Loucy (cell line): ENCODE results near the gene C4orf36.

ENCODE experiments used
- H2AFZ ChIP-seq: fragments of 200-600 bp; sonication (generic); 2 replicates; pipeline ENCODE4 v1.6.0; 2016; ENCODE audit warnings: antibody characterized with exemption, mild to moderate bottlenecking, low read length, moderate library complexity
- H3F3A ChIP-seq: fragments of 200-600 bp; 2 replicates; pipeline ENCODE4 v1.6.0; 2016; ENCODE audit warnings: antibody characterized with exemption, low read depth, mild to moderate bottlenecking
- H3K27me3 ChIP-seq: fragments of 200-600 bp; sonication (generic); 2 replicates; pipeline ENCODE4 v1.6.1; 2014; ENCODE audit warnings: low read length, mild to moderate bottlenecking; ENCODE audit not compliant: insufficient read depth, poor library complexity, severe bottlenecking
- H3K36me3 ChIP-seq: fragments of 200-600 bp; sonication (generic); 2 replicates; pipeline ENCODE4 v1.6.1; 2016; ENCODE audit warnings: low read length; ENCODE audit not compliant: insufficient read depth
- H3K4me1 ChIP-seq: fragments of 200-600 bp; sonication (generic); 2 replicates; pipeline ENCODE4 v1.5.1; 2014; ENCODE audit warnings: low read length, mild to moderate bottlenecking; ENCODE audit not compliant: insufficient read depth, poor library complexity, severe bottlenecking
- H3K4me2 ChIP-seq: fragments of 200-600 bp; sonication (generic); 2 replicates; pipeline ENCODE4 v1.6.0; 2014; ENCODE audit warnings: antibody characterized with exemption, low read length, low read depth, mild to moderate bottlenecking; ENCODE audit not compliant: poor library complexity, severe bottlenecking
- H3K4me3 ChIP-seq: fragments of 200-600 bp; sonication (generic); 2 replicates; pipeline ENCODE4 v1.5.1; 2014; ENCODE audit warnings: low read length, mild to moderate bottlenecking, mixed read lengths; ENCODE audit not compliant: poor library complexity, severe bottlenecking
- H3K79me2 ChIP-seq: fragments of 200-600 bp; sonication (generic); 2 replicates; pipeline ENCODE4 v1.6.1; 2014; ENCODE audit warnings: low read length; ENCODE audit not compliant: insufficient read depth
- H3K9ac ChIP-seq: fragments of 200-600 bp; sonication (generic); 2 replicates; pipeline ENCODE4 v1.6.0; 2014; ENCODE audit warnings: mild to moderate bottlenecking, low read depth, low read length, moderate library complexity; ENCODE audit not compliant: poor library complexity, severe bottlenecking
- H3K9me2 ChIP-seq: fragments of 200-600 bp; sonication (generic); replicated peaks from 2 replicates; pipeline ENCODE4 v1.6.1; 2016; ENCODE audit warnings: low read depth, low read length, mixed read lengths
- H3K9me3 ChIP-seq: fragments of 200-600 bp; sonication (generic); 2 replicates; pipeline ENCODE4 v1.6.1; 2014; ENCODE audit warnings: mild to moderate bottlenecking, antibody characterized with exemption, low read length, low read depth; ENCODE audit not compliant: insufficient read depth
- H4K20me1 ChIP-seq: fragments of 200-600 bp; sonication (generic); 2 replicates; pipeline ENCODE4 v1.6.0; 2014; ENCODE audit warnings: antibody characterized with exemption, low read length, mild to moderate bottlenecking; ENCODE audit not compliant: insufficient read depth, poor library complexity, severe bottlenecking
- CTCF ChIP-seq: fragments of 200-600 bp; sonication (generic); conservative IDR thresholded peaks from 2 replicates; pipeline ENCODE4 v1.5.1; 2014; ENCODE audit warnings: mild to moderate bottlenecking, antibody characterized with exemption, low read length
- EZH2phosphoT487 ChIP-seq: fragments of 200-600 bp; IDR thresholded peaks from 2 replicates; pipeline ENCODE4 v1.6.1; 2018; ENCODE audit warnings: antibody characterized with exemption, mild to moderate bottlenecking, moderate library complexity, borderline replicate concordance

Gene C4orf36

GRCh38 chr4:86855572-86855971 lies 36.6 kb downstream of the C4orf36 start:
- Histone ChIP-seq H2AFZ (no peak overlapping the region), H3K36me3 (no peaks in the 10 kb centered on the region), H3F3A (no peaks in the 10 kb centered on the region), H3K9ac (no peak overlapping the region), H3K4me2 (no peak overlapping the region), H3K79me2 (no peaks in the 10 kb centered on the region), H3K4me3 (no peak overlapping the region), H4K20me1 (no peaks in the 10 kb centered on the region), H3K27me3 (no peaks in the 10 kb centered on the region), H3K9me2 (no peaks in the 10 kb centered on the region), H3K4me1 (no peaks in the 10 kb centered on the region), H3K9me3 (no peaks in the 10 kb centered on the region)
- TF ChIP-seq EZH2phosphoT487 (no peak), CTCF (no peak)

- no peak for TF ChIP-seq CTCF
- TF ChIP-seq EZH2phosphoT487: no peak
- Histone ChIP-seq H3K4me1 (no peaks in the 10 kb centered on the region), H3F3A (no peaks in the 10 kb centered on the region), H3K79me2 (no peaks in the 10 kb centered on the region), H4K20me1 (no peaks in the 10 kb centered on the region), H3K4me3 (no peak overlapping the region), H3K9me2 (no peaks in the 10 kb centered on the region), H3K9me3 (no peaks in the 10 kb centered on the region), H3K27me3 (no peaks in the 10 kb centered on the region), H3K9ac (no peak overlapping the region), H2AFZ (no peak overlapping the region), H3K36me3 (no peaks in the 10 kb centered on the region), H3K4me2 (no peak overlapping the region)
These were observed 39.0 kb downstream of the C4orf36 start for GRCh38 chr4:86853209-86853608.

- Histone ChIP-seq H3K79me2 (no peaks in the 10 kb centered on the region), H3K27me3 (no peaks in the 10 kb centered on the region), H3K9me2 (no peaks in the 10 kb centered on the region), H3K9ac (no peak within 1 kb of the TSS), H3K4me2 (no peak within 1 kb of the TSS), H3K4me3 (no peak within 1 kb of the TSS), H3K9me3 (no peaks in the 10 kb centered on the region), H3K36me3 (no peaks in the 10 kb centered on the region), H3F3A (no peaks in the 10 kb centered on the region), H4K20me1 (no peaks in the 10 kb centered on the region), H2AFZ (no peak within 1 kb of the TSS), H3K4me1 (no peaks in the 10 kb centered on the region)
- no peak for TF ChIP-seq EZH2phosphoT487
- no peak for TF ChIP-seq CTCF
These were observed 43.2 kb downstream of the C4orf36 start, which contains the start of gene SLC10A6 for GRCh38 chr4:86848732-86849619. Gene SLC10A6, minus strand, starts transcription at chr4:86849384. Its CDS starts 269 bp downstream, at chr4:86849115.
